Measurements from ENCODE around the gene ZC3H8.

Gene ZC3H8

DNA sequence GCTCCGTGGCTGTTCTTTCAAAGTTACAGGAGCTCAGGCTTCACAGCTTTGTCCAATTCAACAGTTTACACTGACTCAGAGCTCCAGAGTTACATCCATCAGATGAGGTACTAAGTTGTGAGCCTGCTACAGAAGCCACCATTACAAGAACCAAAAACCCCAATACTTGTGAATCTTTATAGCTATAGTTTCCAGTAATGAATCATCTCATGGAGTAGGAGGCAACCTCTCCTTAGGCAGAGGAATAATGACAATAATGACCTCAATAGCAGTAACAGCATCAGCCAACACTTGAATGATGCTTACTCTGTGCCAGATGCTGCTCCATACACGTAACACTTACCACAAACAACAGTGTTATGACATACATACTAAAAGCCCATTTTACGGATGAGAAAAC is 3.6 kb downstream of the ZC3H8 start:
- ChIA-PET CTCF (interaction anchor here (0.8 to 5.8 kb wide), 6 partner anchors 8 to 59 kb away, joined by 3 to 37 read pairs (median 4); no protein-coding TSS in a partner anchor), POLR2A (no interaction called here)
- DNase-seq (ENCODE audit: extremely low spot score): no peak
- TF ChIP-seq, protein P1, sequence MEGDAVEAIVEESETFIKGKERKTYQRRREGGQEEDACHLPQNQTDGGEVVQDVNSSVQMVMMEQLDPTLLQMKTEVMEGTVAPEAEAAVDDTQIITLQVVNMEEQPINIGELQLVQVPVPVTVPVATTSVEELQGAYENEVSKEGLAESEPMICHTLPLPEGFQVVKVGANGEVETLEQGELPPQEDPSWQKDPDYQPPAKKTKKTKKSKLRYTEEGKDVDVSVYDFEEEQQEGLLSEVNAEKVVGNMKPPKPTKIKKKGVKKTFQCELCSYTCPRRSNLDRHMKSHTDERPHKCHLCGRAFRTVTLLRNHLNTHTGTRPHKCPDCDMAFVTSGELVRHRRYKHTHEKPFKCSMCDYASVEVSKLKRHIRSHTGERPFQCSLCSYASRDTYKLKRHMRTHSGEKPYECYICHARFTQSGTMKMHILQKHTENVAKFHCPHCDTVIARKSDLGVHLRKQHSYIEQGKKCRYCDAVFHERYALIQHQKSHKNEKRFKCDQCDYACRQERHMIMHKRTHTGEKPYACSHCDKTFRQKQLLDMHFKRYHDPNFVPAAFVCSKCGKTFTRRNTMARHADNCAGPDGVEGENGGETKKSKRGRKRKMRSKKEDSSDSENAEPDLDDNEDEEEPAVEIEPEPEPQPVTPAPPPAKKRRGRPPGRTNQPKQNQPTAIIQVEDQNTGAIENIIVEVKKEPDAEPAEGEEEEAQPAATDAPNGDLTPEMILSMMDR (IDR thresholded peaks at IDR 0.05; ENCODE audit: control extremely low read depth, extremely low read depth, low read depth, missing control alignments): no peak

DNA sequence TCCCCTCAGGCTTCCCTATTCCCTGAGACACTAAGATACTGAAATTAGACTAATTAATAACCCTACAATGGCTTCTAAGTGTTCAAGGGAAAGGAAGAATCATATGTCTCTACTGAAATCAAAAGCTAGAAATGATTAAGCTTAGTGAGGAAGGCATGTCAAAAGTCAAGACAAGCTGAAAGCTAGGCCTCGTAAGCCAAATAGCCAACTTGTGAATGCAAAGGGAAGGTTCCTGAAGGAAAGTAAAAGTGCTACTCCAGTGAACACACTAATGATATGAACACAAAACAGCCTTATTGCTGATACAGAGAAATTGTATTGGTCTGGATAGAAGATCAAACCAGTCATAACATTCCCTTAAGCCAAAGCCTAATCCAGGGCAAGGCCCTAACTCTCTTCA is 10.0 kb downstream of the ZC3H8 start:
- CTCF ChIA-PET: interaction anchor here (0.9 kb wide), 1 partner anchor 15 kb away, joined by 3 read pairs; no protein-coding TSS in a partner anchor
- POLR2A ChIA-PET: interaction anchor here (1.3 kb wide), 1 partner anchor 11 kb away, joined by 4 read pairs; no protein-coding TSS in a partner anchor
- DNase-seq (ENCODE audit: extremely low spot score): no peak
- TF ChIP-seq, protein P1 (IDR thresholded peaks at IDR 0.05; ENCODE audit: control extremely low read depth, extremely low read depth, low read depth, missing control alignments): no peak

DNA sequence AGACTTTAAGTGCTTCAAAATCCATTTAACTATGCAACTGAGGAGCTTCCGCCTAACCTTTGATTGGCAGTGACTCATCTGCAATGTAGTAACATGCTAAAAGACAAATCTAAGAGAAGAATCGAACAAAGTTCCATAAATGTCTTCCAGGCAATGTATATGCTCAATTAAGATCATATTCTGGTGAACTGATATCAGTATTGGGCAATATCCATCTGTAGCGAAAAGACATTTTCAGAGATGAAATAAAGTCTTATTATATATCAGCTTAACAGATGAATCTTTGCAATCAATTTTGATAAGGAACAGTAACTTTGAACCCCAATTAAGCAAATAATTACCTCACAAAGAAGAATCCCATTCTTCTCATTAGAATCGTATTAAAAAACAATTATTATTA is 11.6 kb downstream of the ZC3H8 start:
- TF ChIP-seq, protein P1 (IDR thresholded peaks at IDR 0.05; ENCODE audit: control extremely low read depth, extremely low read depth, low read depth, missing control alignments): no peak
- ChIA-PET POLR2A (no interaction called here), CTCF (interaction anchor here (1.0 to 1.9 kb wide), 4 partner anchors 8 to 22 kb away, joined by 3 to 8 read pairs (median 6); partner anchors contain the start of gene ZC3H8)
- no peak for DNase-seq (ENCODE audit: extremely low spot score)

DNA sequence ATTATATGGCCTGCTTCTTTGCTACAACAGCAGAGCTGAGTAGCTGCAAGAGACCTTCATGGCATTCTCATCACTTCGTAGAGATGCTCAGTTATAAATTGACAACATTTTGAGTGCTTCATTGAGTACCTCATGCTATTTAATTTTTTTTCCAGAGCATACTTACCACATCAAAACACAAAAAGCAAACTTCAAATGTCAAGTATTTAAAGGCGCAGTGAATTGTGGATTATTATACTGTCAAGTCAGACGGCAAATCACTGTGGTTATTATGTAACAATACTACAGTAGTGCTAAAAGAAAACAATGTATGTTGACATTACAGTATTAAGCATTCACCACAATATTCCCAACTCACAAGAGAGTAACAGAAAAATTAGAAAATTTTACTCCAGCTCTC is 12.5 kb downstream of the ZC3H8 start:
- ChIA-PET CTCF (interaction anchor here (1.8 to 1.9 kb wide), 3 partner anchors 9 to 17 kb away, joined by 5 to 8 read pairs (median 7); partner anchors contain the start of gene ZC3H8), POLR2A (no interaction called here)
- TF ChIP-seq, protein P1 (IDR thresholded peaks at IDR 0.05; ENCODE audit: control extremely low read depth, extremely low read depth, low read depth, missing control alignments): no peak
- no peak for DNase-seq (ENCODE audit: extremely low spot score)

DNA sequence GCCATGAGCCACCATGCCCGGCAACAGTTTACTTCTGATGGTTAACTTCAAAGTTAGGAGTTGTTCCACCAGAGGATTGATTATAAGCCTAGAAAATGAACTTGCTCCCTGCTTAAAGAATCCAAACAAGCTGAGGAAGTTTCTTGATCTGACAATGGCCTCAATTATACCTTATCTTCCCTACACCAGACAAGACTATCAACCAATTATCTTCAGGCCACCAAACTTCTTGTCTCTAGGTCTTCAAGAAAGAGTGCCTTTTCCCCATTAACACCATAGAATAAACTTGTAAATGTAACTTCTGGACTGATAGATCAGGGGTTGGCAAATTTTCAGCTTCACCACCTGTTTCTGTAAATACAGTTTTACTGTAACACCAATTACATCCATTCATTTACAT is 15.0 kb downstream of the ZC3H8 start:
- CTCF ChIA-PET: interaction anchor here (1.1 kb wide), 1 partner anchor 55 kb away, joined by 3 read pairs; no protein-coding TSS in a partner anchor
- TF ChIP-seq, protein P1 (IDR thresholded peaks at IDR 0.05; ENCODE audit: control extremely low read depth, extremely low read depth, low read depth, missing control alignments): no peak
- POLR2A ChIA-PET: interaction anchor here (0.7 kb wide), 1 partner anchor 99 kb away, joined by 7 read pairs; no protein-coding TSS in a partner anchor
- DNase-seq (ENCODE audit: extremely low spot score): no peak

DNA sequence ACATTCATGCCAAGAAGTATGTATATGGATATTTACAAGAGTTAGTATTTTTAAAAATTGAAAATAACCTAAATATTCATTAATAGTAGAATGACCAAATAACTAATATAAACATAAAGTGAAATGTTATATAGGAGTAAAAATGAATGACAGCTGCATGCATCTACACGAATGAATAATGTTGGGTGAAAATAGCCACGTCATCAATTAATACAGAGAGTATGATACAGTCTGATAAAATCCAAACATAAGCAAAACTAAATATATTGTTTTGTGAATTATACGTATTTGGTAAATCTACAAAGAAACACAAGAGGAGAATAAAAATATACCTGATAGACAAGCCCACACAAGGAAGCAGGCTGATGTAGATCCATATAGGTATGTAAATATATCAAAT is 24.5 kb downstream of the ZC3H8 start:
- TF ChIP-seq, protein P1 (IDR thresholded peaks at IDR 0.05; ENCODE audit: control extremely low read depth, extremely low read depth, low read depth, missing control alignments): no peak
- ChIA-PET POLR2A (no interaction called here), CTCF (interaction anchor here (1.8 kb wide), 1 partner anchor 21 kb away, joined by 4 read pairs; no protein-coding TSS in a partner anchor)
- DNase-seq (ENCODE audit: extremely low spot score): no peak

Data from GM10248 (cell line).